CD4-positive, alpha-beta T cell treated with Interleukin-17A for 1 hour (primary cell): ENCODE measurements around the gene THOC5.
"Not testable (repeated sequence)": the region's sequence is repeated elsewhere in the genome, so short reads cannot be mapped to it uniquely, and the experiment has no call there.

Experiments used
- DNase-seq: peaks from one replicate; pipeline ENCODE4 v3.0.0-alpha.2; 2020

THOC5 gene

GRCh38 chr22:29559853-29560252, 6.3 kb upstream of the THOC5 start:
- DNase-seq = no peak

DNA sequence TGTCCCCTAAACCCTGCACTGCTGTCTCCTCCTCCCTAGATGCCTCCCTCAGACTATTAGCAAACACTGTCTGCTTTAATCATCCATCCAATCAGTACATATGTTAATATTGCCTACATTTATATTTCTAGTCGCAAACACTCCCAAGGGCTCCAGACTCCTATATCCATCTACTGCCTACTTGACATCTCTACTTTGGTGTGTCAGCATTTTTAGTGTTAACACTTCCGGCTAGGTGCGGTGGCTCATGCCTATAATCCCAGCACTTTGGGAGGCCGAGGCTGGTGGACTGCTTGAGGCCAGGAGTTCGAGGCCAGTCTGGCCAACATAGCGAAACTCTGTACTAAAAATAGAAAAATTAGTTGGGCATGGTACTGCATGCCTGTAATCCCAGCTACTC, 5.5 kb upstream of the THOC5 start:
- no peak for DNase-seq

DNA sequence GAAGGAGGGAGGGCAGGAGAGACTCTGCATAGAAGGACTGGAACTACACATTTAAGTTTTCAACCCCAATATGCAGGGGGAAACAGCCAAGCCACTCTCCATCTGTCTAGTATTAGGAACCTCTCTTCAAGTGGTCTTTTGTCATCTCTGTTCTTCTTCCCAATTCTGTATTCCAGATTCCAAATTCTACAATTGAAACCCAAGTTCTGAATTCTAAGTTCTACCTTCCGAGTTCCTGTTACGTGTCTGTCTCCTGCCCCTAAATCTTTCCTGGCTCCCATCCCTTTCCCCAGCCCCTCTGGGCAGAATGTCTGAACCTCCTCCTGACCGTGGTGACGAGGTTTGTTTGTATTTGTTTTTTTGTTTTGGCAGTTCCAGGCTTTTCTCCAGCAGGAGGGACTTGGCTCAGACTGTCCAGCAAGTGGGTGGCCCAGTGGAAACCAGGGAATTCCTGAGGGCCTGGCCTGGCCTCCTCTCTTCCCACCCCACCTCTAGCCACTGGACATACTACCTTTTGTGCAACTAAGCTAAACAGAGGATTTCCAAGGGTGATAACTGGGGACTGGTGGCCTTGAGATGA, 1.6 kb upstream of the THOC5 start:
- DNase-seq = no peak

DNA sequence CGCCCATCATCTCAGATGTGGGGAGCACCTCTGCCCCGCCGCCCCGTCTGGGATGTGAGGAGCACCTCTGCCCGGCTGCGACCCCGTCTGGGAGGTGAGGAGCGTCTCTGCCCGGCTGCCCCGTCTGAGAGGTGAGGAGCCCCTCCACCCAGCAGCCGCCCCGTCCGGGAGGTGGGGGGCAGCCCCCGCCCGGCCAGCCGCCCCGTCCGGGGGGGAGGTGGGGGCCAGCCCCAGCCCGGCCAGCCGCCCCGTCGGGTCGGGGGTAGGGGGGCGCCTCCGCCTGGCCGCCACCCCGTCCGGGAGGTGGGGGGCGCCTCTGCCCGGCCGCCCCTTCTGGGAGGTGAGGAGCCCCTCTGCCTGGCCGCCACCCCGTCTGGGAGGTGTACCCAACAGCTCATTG, 1.2 kb downstream of the THOC5 start:
- DNase-seq = not testable (repeated sequence)

DNA sequence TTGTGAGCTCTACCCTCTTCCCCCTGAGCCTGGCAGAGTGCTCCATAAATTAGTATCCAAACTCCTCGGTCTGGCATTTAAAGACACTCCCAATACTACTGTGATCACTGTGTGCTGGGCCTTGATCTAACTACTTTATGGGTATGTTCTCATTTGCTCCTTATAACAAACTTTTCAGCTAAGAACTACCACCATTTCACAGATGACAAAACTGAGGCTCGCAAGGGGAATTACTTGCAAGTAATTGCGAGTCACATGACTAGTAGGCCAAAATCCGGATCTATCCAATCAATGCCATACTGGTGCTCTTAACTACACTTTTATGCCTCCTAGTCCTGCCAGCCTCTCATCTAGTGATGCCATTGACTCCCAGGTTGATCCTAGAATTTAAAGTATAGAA, 3.6 kb downstream of the THOC5 start:
- no peak for DNase-seq

GRCh38 chr22:29545045-29545444, 8.5 kb downstream of the THOC5 start:
- DNase-seq = not testable (repeated sequence)

GRCh38 chr22:29541845-29542244, 11.7 kb downstream of the THOC5 start:
- DNase-seq = no peak

DNA sequence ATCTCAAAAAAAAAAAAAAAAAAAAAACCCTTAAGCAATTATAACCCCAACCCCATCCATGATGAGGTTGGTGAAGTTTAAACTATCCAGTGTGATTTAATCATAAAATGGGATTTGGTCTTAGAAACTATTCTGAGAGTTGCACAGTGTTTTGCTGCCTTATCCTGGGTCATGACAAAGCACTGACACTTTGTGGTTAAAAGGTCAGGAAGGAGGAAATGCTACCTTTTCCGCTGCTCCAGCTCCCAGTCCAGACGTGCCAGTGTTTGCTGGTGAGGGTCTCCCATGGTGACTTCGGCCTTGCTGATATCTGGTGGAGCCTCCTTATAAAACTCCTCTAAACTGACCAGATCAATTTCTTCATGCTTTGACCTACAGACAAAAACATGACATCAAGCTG, 14.5 kb downstream of the THOC5 start:
- DNase-seq = no peak

GRCh38 chr22:29536411-29536810, 17.1 kb downstream of the THOC5 start:
- no peak for DNase-seq

GRCh38 chr22:29531419-29531818, 22.1 kb downstream of the THOC5 start:
- no peak for DNase-seq

GRCh38 chr22:29530716-29531115, 22.8 kb downstream of the THOC5 start:
- no peak for DNase-seq

DNA sequence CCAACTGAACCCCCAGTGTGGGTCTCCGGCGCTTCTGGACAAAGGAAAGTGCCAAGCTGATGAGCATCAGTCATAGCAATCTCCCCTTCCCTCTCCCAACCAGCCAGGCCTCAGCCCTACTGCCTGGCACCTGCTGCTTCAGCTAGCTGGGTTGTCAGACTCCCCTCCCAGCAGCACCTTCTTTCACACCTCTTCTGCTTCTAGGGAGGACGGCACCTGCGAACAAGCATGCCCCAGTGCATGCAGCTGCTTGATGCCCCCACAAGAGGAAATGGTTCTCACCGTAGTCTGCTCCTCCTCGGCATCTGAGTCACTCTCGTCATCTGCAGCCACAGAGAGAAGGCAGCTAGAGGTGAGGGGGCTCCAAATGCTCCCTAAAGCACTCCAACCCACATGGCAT, 25.4 kb downstream of the THOC5 start:
- DNase-seq = peak; percentile 1

GRCh38 chr22:29524442-29525191, 28.9 kb downstream of the THOC5 start:
- DNase-seq = peak; percentile 17

- DNase-seq = no peak
Measured at GRCh38 chr22:29523761-29524160, 29.8 kb downstream of the THOC5 start.

DNA sequence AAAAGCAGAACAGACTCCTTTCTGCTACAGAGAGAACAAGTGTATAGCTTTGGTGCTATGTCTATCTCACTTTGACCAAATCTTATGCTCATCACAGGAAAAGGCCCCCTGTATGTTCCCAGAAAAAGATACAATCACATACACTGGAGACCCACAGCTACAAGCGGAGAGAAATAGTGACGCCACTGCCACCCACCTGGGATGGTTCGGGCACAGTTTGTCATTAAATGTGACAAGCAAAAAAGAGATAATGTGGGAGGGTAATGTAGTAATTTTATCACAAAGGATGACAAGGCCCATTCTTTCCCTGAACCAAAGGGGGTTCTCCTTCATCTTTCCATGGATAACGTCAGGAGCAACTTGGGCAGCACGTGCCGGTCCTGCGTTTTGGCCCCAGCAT, 32.0 kb downstream of the THOC5 start:
- no peak for DNase-seq

- no peak for DNase-seq
Measured at GRCh38 chr22:29520851-29521250, 32.7 kb downstream of the THOC5 start.

DNA sequence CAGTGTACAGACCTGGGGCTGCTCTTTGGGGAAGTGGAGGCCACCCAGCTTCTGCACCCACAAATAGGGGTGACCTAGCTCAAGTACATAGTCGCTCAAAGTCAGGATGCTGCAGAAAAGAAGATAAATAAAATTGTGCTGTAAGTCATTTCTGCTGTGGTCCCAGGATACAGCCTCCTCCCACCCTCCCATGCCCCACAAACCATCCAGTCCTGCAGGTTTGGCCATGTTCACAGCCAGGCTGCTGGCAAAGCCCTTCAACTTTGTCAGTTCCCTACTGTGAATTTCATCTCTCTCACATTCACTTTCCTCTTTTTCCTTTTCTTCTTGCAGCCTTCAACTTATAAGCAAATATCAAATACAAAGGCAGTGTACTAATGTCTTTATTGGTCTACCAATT, 33.6 kb downstream of the THOC5 start:
- DNase-seq = no peak

GRCh38 chr22:29518427-29518826, 35.1 kb downstream of the THOC5 start:
- no peak for DNase-seq

DNA sequence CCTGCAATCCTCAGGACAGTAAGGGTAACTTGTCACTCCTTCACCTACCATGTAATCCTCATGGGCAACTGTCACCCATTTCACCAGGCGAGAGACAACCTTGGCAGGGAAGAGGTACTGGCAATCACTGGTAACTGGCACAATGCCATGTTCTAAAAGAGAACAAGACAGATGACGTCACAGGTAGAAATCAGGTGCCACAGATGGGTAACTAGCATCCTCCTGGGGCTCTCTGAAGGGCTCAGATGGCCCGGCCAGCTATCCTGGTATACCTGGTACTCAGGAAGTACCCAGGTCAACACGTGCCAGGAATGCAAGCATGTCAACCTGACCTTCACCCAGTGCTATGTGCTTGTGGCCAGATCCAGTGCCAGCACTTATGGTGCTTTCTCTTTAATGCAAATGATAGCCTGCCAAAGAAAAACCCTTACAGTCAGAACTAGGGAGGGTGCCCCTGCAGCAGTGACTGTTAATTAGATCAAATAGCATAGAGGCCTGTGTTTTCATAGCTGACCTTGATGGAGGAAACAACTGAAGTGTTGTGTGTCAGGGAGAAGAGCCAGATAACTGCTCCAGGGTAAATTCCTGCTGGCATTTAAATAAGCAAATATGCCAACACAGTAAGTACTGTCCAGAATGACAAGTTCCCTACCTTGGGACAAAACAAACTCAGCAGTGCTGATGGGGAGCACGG, 36.2 kb downstream of the THOC5 start:
- DNase-seq = no peak

- DNase-seq = no peak
Measured at GRCh38 chr22:29512031-29512430, 41.5 kb downstream of the THOC5 start.

GRCh38 chr22:29511126-29511862, 42.3 kb downstream of the THOC5 start:
- DNase-seq = no peak

DNA sequence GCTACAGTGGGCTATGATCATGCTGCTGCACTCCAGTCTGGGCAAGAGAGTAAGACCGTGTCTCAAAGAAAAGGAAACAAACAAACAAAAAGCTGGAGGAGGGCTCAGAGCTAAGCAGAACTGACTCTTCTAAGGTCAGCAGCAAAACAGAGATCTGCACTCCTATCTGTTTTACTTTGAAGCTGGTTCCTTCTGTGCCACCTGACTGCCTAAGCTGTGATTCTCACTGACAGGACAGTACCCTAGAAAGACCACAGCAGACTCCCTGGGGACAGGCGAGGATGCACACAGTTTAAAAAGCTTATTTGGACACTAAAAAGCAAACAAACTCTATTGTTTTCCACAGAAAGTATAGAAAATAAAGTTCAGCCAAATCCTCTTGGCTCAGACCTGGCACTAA, 43.0 kb downstream of the THOC5 start:
- no peak for DNase-seq

GRCh38 chr22:29509815-29510214, 43.7 kb downstream of the THOC5 start:
- DNase-seq = no peak

DNA sequence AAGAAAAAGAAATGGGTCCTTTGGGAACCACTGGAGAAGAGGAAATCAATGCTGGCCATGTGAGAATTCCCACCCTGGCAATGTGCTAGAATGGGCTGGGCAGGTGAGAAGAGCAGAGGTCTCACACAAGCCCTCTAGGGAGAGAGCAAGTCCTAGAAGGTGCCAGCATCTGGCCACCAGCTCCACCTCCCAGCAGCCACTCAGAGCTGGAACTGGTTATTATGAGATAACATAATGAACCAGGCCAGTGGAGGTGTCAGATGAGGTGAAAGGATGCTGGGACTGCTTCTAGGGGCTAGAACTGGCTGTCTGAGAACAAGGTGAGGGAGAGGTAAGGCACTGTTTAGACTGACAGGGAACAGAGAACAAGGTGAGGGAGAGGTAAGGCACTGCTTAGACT, 44.3 kb downstream of the THOC5 start:
- DNase-seq = no peak
